GM12892 (cell line): ENCODE measurements around the gene LGALS3.

Experiments used
- DNase-seq: peaks from one replicate; pipeline ENCODE4 v3.0.0; 2011; ENCODE audit not compliant: insufficient read length
- FAIRE-seq: peaks from 2 replicates; lab custom pipeline; 2011; peaks lifted over from hg19 to GRCh38; lab: Jason Lieb, UNC
- POLR2A ChIP-seq: IDR thresholded peaks from 2 replicates; pipeline ENCODE4 v1.6.1; 2011; ENCODE audit warnings: low read depth, low read length, control low read depth
- POLR2AphosphoS5 ChIP-seq: IDR thresholded peaks from 2 replicates; pipeline ENCODE4 v1.6.1; 2011; ENCODE audit warnings: low read depth, low read length, control low read depth
- TAF1 ChIP-seq: IDR thresholded peaks from 2 replicates; pipeline ENCODE4 v1.6.1; 2011; ENCODE audit warnings: low read depth, mild to moderate bottlenecking, control low read depth, low read length, borderline replicate concordance

Gene LGALS3

GRCh38 chr14:55138091-55138490 is 9.0 kb downstream of the LGALS3 start:
- no peak for DNase-seq
- no peak for FAIRE-seq

GRCh38 chr14:55139141-55139540 is 10.1 kb downstream of the LGALS3 start:
- no peak for FAIRE-seq
- TF ChIP-seq POLR2AphosphoS5 (no peak), TAF1 (no peak), POLR2A (no peak)
- no peak for DNase-seq

More at GRCh38 chr14:55138091-55138490, 9.0 kb downstream of the LGALS3 start:
- no peak for TF ChIP-seq POLR2A
- no peak for TF ChIP-seq TAF1

GRCh38 chr14:55139696-55140509 is 10.9 kb downstream of the LGALS3 start:
- FAIRE-seq = no peak
- no peak for TF ChIP-seq POLR2AphosphoS5
- no peak for TF ChIP-seq TAF1
- no peak for TF ChIP-seq POLR2A
- DNase-seq = no peak

- TF ChIP-seq POLR2A (no peak), POLR2AphosphoS5 (no peak)
These were observed 12.8 kb downstream of the LGALS3 start for GRCh38 chr14:55141825-55142224.

GRCh38 chr14:55142466-55142865 is 13.4 kb downstream of the LGALS3 start:
- no peak for DNase-seq
- TF ChIP-seq POLR2AphosphoS5 (no peak), POLR2A (no peak), TAF1 (no peak)
- no peak for FAIRE-seq

More at GRCh38 chr14:55141825-55142224, 12.8 kb downstream of the LGALS3 start:
- FAIRE-seq = no peak
- DNase-seq = no peak

GRCh38 chr14:55146425-55146824 is 17.4 kb downstream of the LGALS3 start:
- no peak for TF ChIP-seq POLR2A
- no peak for TF ChIP-seq TAF1
- TF ChIP-seq POLR2AphosphoS5 = no peak
- DNase-seq (no peak), FAIRE-seq (no peak)

GRCh38 chr14:55151601-55152000 is 22.5 kb downstream of the LGALS3 start:
- DNase-seq = no peak
- FAIRE-seq = no peak
- TF ChIP-seq POLR2AphosphoS5 = no peak
- TF ChIP-seq POLR2A = no peak
- no peak for TF ChIP-seq TAF1

GRCh38 chr14:55152052-55152753 is 23.2 kb downstream of the LGALS3 start:
- no peak for TF ChIP-seq POLR2A
- TF ChIP-seq POLR2AphosphoS5 = no peak
- no peak for TF ChIP-seq TAF1
- DNase-seq (no peak), FAIRE-seq (no peak)

- DNase-seq = no peak
- TF ChIP-seq TAF1 (no peak), POLR2AphosphoS5 (no peak), POLR2A (no peak)
- no peak for FAIRE-seq
These were observed 24.9 kb downstream of the LGALS3 start for GRCh38 chr14:55153951-55154350.

GRCh38 chr14:55157080-55157479 is 28.0 kb downstream of the LGALS3 start:
- TF ChIP-seq POLR2A (no peak), TAF1 (no peak), POLR2AphosphoS5 (no peak)
- no peak for FAIRE-seq

GRCh38 chr14:55158412-55158811 is 29.4 kb downstream of the LGALS3 start:
- TF ChIP-seq POLR2AphosphoS5 (no peak), TAF1 (no peak), POLR2A (no peak)
- FAIRE-seq (no peak), DNase-seq (no peak)

More at GRCh38 chr14:55157080-55157479, 28.0 kb downstream of the LGALS3 start:
- DNase-seq = no peak
